ENCODE data around the gene KDM4C. TPM values are rescaled to one million over a fixed set of nuclear protein-coding genes. Genes with fewer than 3 reads are reported as not detected.

Gene KDM4C
- total and polyA plus RNA-seq, 2 of the 4 experiments (the other 2 are of a cell fraction), result 11.8 to 23.8 TPM

- H3K27me3 ChIP-seq (ENCODE audit: control insufficient read depth, insufficient read depth, low read length), result no peaks in the 10 kb centered on the region
- H3K9me1 ChIP-seq (ENCODE audit: insufficient read depth, low read length), result peaks cover 3% of the 10 kb centered on the region; the same call in 1 of the 2 replicates
- H3K23ac ChIP-seq (ENCODE audit: low read depth, low read length), result no peak overlapping the region
- H4K5ac ChIP-seq (ENCODE audit: low read depth, low read length), result no peak overlapping the region
- CTCF ChIA-PET, result no interaction called here
- H4K8ac ChIP-seq (ENCODE audit: low read depth in 2 of 2, low read length in 2 of 2), result no peak overlapping the region
- no peaks in the 10 kb centered on the region; a peak in 1 of 4 replicates for H3K79me1 ChIP-seq (ENCODE audit: low read depth in 1 of 2, low read length in 2 of 2)
- H3K4me1 ChIP-seq (ENCODE audit: control insufficient read depth, insufficient read depth, low read length), result peaks cover 1% of the 10 kb centered on the region; the same call in 1 of the 2 replicates
- no peak overlapping the region for H4K91ac ChIP-seq (ENCODE audit: insufficient read depth, low read depth, low read length)
- no peak overlapping the region for H2AK9ac ChIP-seq (replicated peaks; ENCODE audit: low read depth, low read length, poor library complexity)
- 0 out of 2 replicates have a peak, but pooled peaks cover 2% of the 10 kb centered on the region for H3K36me3 ChIP-seq (ENCODE audit: control insufficient read depth, insufficient read depth, low read length)
- in situ Hi-C loops (cut with MboI; ENCODE audit: low sequenced_read_pairs), result loop anchor here (10.0 kb wide), 1 partner anchor 632 kb away; no protein-coding TSS in a partner anchor
- H2BK15ac ChIP-seq (ENCODE audit: low read depth, low read length), result no peak overlapping the region
- no peak for ATAC-seq (ENCODE audit: low read depth)
- no peak overlapping the region for H3K4me2 ChIP-seq (ENCODE audit: low read depth, low read length)
- no CpG with 5 or more reads among the region's 5 CpGs for WGBS, 2 experiments (ENCODE audit: extremely low coverage in 2 of 2, insufficient read length in 1 of 2)
- no peak overlapping the region for H2AFZ ChIP-seq (replicated peaks; ENCODE audit: low read length, poor library complexity)
- TF ChIP-seq MXI1 (IDR thresholded peaks at IDR 0.05; ENCODE audit: borderline replicate concordance, low read depth, low read length) (no peak), FOS (IDR thresholded peaks at IDR 0.05; ENCODE audit: low read depth, low read length) (no peak), NFE2L2 (IDR thresholded peaks at IDR 0.05; ENCODE audit: low read depth, low read length) (no peak), CTCF (conservative IDR thresholded peaks at IDR 0.05; ENCODE audit: low read depth, low read length) (no peak), MAFK (IDR thresholded peaks at IDR 0.05; ENCODE audit: low read depth, low read length) (no peak), CEBPB (IDR thresholded peaks at IDR 0.05; ENCODE audit: low read depth, low read length) (no peak), BHLHE40 (IDR thresholded peaks at IDR 0.05; ENCODE audit: low read depth, low read length) (no peak)
- H3K18ac ChIP-seq (ENCODE audit: low read depth, low read length), result no peak overlapping the region
- H4K20me1 ChIP-seq (ENCODE audit: insufficient read depth, low read length), result no peaks in the 10 kb centered on the region
- DNase-seq, result peak; percentile 9
- no peak overlapping the region for H2BK5ac ChIP-seq (ENCODE audit: low read depth, low read length, poor library complexity, severe bottlenecking)
- dilution Hi-C loops (cut with HindIII; ENCODE audit: low sequenced_read_pairs, unreplicated experiment), result no loop called here
- H3K27ac ChIP-seq (ENCODE audit: insufficient read depth, low read length), result no peak overlapping the region
- intact Hi-C loops (cut with micrococcal nuclease), result loop anchor here (10.0 kb wide), 1 partner anchor 352 kb away; no protein-coding TSS in a partner anchor
- no peak overlapping the region for H3K14ac ChIP-seq (replicated peaks; ENCODE audit: low read depth, low read length)
- POLR2A ChIA-PET (ENCODE audit: unreplicated experiment), result interaction anchor here (0.6 kb wide), 1 partner anchor 132 kb away, joined by 3 read pairs; no protein-coding TSS in a partner anchor
- no peak overlapping the region for H2AK5ac ChIP-seq (ENCODE audit: low read depth, low read length)
- no peaks in the 10 kb centered on the region for H3K9me3 ChIP-seq (ENCODE audit: control insufficient read depth, insufficient read depth, low read length)
- H3K9ac ChIP-seq (ENCODE audit: low read depth, low read length), result no peak overlapping the region
- H2BK120ac ChIP-seq (ENCODE audit: low read depth, low read length), result no peak overlapping the region
- H2BK20ac ChIP-seq (ENCODE audit: low read depth, low read length), result no peak overlapping the region
- no peak overlapping the region for H3K56ac ChIP-seq (ENCODE audit: extremely low read depth, insufficient read depth, low read length)
- no peak overlapping the region for H3K4me3 ChIP-seq (ENCODE audit: insufficient read depth, low read depth, low read length)
- BruUV-seq (replicated peaks), result no TSS peak
- H3K4ac ChIP-seq (ENCODE audit: low read depth, low read length), result no peak overlapping the region
Measured at GRCh38 chr9:6902423-6902822, 144.7 kb downstream of the KDM4C start.
